Body of pancreas (tissue), 4 donors: ENCODE results near the gene NLRP1. TPM values are rescaled to one million over a fixed set of nuclear protein-coding genes. Genes with fewer than 3 reads are reported as not detected.

Source experiments
- ATAC-seq: fragments of 150-250 bp; one replicate; pipeline ENCODE4 v1.9.1; 2016
- DNase-seq, 4 donors: peaks; one replicate each; pipeline ENCODE4 v3.0.0-alpha.2; 2019
- H3K27ac ChIP-seq, 4 donors: fragments of 200-600 bp; sonication (generic); 1 replicate in 3 of 4; 2 replicates in 1 of 4; pipeline versions ENCODE4 v1.5.1 to v1.6.1; 2016 to 2019; ENCODE audit warnings: mild to moderate bottlenecking in 1 of 4, mixed read lengths in 1 of 4, moderate library complexity in 1 of 4
- H3K27me3 ChIP-seq, 2 donors: fragments of 200-600 bp; sonication (generic); one replicate each; pipeline ENCODE4 v1.6.0; 2016; ENCODE audit warnings: mild to moderate bottlenecking in 1 of 2
- H3K36me3 ChIP-seq, 2 donors: fragments of 200-600 bp; sonication (generic); replicated peaks in 1 of 2; 2 replicates each; pipeline ENCODE4 v1.5.1; 2016; ENCODE audit warnings: low read depth in 2 of 2; ENCODE audit not compliant: insufficient read depth in 1 of 2
- H3K4me1 ChIP-seq: fragments of 200-600 bp; sonication (generic); one replicate; pipeline ENCODE4 v1.6.0; 2016
- H3K4me3 ChIP-seq, 2 donors: fragments of 200-600 bp; sonication (generic); 1 replicate in 1 of 2; 2 replicates in 1 of 2; pipeline ENCODE4 v1.5.1; 2016 to 2019
- H3K9me3 ChIP-seq, 3 donors: fragments of 200-600 bp; sonication (generic); 1 replicate in 2 of 3; 2 replicates in 1 of 3; pipeline ENCODE4 v1.5.1; 2016
- CTCF ChIP-seq, 7 experiments: fragments of 450-650 bp in 4 of 7; fragments of 200-600 bp in 3 of 7; sonication (generic) in 3 of 7; IDR thresholded peaks; one replicate each; pipeline ENCODE4 v1.5.1; 2016 to 2019; ENCODE audit warnings: antibody characterized with exemption in 7 of 7
- POLR2A ChIP-seq, 3 donors: fragments of 450-650 bp; IDR thresholded peaks; one replicate each; pipeline ENCODE4 v1.6.1; 2016; ENCODE audit warnings: antibody characterized with exemption in 3 of 3, mild to moderate bottlenecking in 2 of 3
- WGBS, 2 donors: methylation state at CpG; one replicate each; pipeline ENCODE4 v1.1.5; 2017; 5-methylcytosine and 5-hydroxymethylcytosine counted together
- intact Hi-C: fragments of 100-400 bp; cut with DNase I; formaldehyde crosslinking; loops from one replicate; pipeline ENCODE4 v1.15.1; 2023
- total RNA-seq, 2 donors: library from RNA; depleted of rRNA; stranded (reverse); fragments of >200 nt; gene quantifications; one replicate each; pipeline ENCODE4 v1.1.0, GENCODE V29; 2016

Gene NLRP1
- total RNA-seq, 2 donors from 2014 or later: 8.9 to 14.3 TPM

- H3K4me1 ChIP-seq: no peaks in the 10 kb centered on the region
- no peaks in the 10 kb centered on the region for H3K36me3 ChIP-seq
- TF ChIP-seq CTCF (IDR thresholded peaks at IDR 0.05): no peak
- DNase-seq (no peak), ATAC-seq (no peak)
- H3K4me3 ChIP-seq: no peak overlapping the region
- H3K27me3 ChIP-seq: no peaks in the 10 kb centered on the region
- no peaks in the 10 kb centered on the region for H3K9me3 ChIP-seq
- WGBS, 2 donors: 66 to 82% methylated on average over 2 of the region's 2 CpGs
- intact Hi-C loops: loop anchor here (10.0 kb wide), 1 partner anchor 59 kb away; no protein-coding TSS in a partner anchor
- H3K27ac ChIP-seq: no peak overlapping the region
These were observed 31.2 kb upstream of the NLRP1 start for GRCh38 chr17:5615476-5615875.

GRCh38 chr17:5610956-5611355, 26.6 kb upstream of the NLRP1 start:
- Histone ChIP-seq H3K4me3 (no peak overlapping the region), H3K4me1 (no peaks in the 10 kb centered on the region), H3K27me3 (no peaks in the 10 kb centered on the region), H3K9me3 (no peaks in the 10 kb centered on the region), H3K36me3 (no peaks in the 10 kb centered on the region), H3K27ac (no peak overlapping the region)
- DNase-seq (peak in 1 of 4 donors; percentile 51), ATAC-seq (no peak)
- 41 to 56% methylated on average over 6 of the region's 6 CpGs for WGBS, 2 donors
- intact Hi-C loops: loop anchor here (10.0 kb wide), 1 partner anchor 64 kb away; no protein-coding TSS in a partner anchor
- no peak for TF ChIP-seq CTCF (IDR thresholded peaks at IDR 0.05)
- TF ChIP-seq POLR2A (IDR thresholded peaks at IDR 0.05): no peak

GRCh38 chr17:5608399-5609112, 24.2 kb upstream of the NLRP1 start:
- ATAC-seq (no peak), DNase-seq (no peak)
- Histone ChIP-seq H3K4me1 (no peaks in the 10 kb centered on the region), H3K27ac (no peak overlapping the region), H3K9me3 (peaks cover 0 to 10% (median 0%) of the 10 kb centered on the region in 3 donors), H3K36me3 (no peaks in the 10 kb centered on the region), H3K4me3 (no peak overlapping the region), H3K27me3 (no peaks in the 10 kb centered on the region)
- intact Hi-C loops: no loop called here
- 32 to 35% methylated on average over 11 to 12 of the region's 12 CpGs for WGBS, 2 donors
- TF ChIP-seq POLR2A (IDR thresholded peaks at IDR 0.05): no peak
- no peak for TF ChIP-seq CTCF (IDR thresholded peaks at IDR 0.05)

- no peak for ATAC-seq
- Histone ChIP-seq H3K9me3 (peaks cover 0 to 10% (median 0%) of the 10 kb centered on the region in 3 donors), H3K4me1 (no peaks in the 10 kb centered on the region), H3K36me3 (no peaks in the 10 kb centered on the region), H3K4me3 (no peak overlapping the region), H3K27ac (no peak overlapping the region), H3K27me3 (no peaks in the 10 kb centered on the region)
- WGBS, 2 donors: 32 to 48% methylated on average over 3 of the region's 3 CpGs
- intact Hi-C loops: no loop called here
- TF ChIP-seq POLR2A (IDR thresholded peaks at IDR 0.05) (no peak), CTCF (IDR thresholded peaks at IDR 0.05) (no peak)
- DNase-seq: no peak
These were observed 23.6 kb upstream of the NLRP1 start for GRCh38 chr17:5607946-5608345.

GRCh38 chr17:5605452-5605851, 21.1 kb upstream of the NLRP1 start:
- H3K4me3 ChIP-seq: no peak overlapping the region

More at GRCh38 chr17:5605452-5605851, 21.1 kb upstream of the NLRP1 start:
- Histone ChIP-seq H3K27ac (no peak overlapping the region), H3K27me3 (peaks cover 0 to 6% of the 10 kb centered on the region in 2 donors), H3K9me3 (peaks cover 0 to 10% (median 0%) of the 10 kb centered on the region in 3 donors), H3K4me1 (no peaks in the 10 kb centered on the region), H3K36me3 (no peaks in the 10 kb centered on the region)
- intact Hi-C loops: no loop called here
- ATAC-seq: no peak
- TF ChIP-seq POLR2A (IDR thresholded peaks at IDR 0.05) (no peak), CTCF (IDR thresholded peaks at IDR 0.05) (no peak)
- DNase-seq: no peak
- 39 to 48% methylated on average over 4 of the region's 4 CpGs for WGBS, 2 donors
